G401 (cell line): ENCODE measurements around the gene AK2. TPM values are rescaled to one million over a fixed set of nuclear protein-coding genes. Genes with fewer than 3 reads are reported as not detected.
"Not testable (repeated sequence)": the region's sequence is repeated elsewhere in the genome, so short reads cannot be mapped to it uniquely, and the experiment has no call there.

Experiments
- DNase-seq: peaks from one replicate; pipeline ENCODE4 v3.0.0-alpha.2; 2015; ENCODE audit warnings: low spot score
- in situ Hi-C: cut with HindIII; loops from 2 replicates; pipeline ENCODE4 v1.10.0; 2016; ENCODE audit warnings: low sequenced_read_pairs, mixed read lengths
- total RNA-seq: library from RNA; depleted of rRNA; stranded (reverse); fragments of >200 nt; shearing (Covaris generic); gene quantifications from 2 replicates; pipeline ENCODE4 v1.2.3, GENCODE V29; 2014

Gene AK2
- total RNA-seq, 1 experiment from 2014 or later: 260 TPM

GRCh38 chr1:32984090-32984454 lies 52.6 kb downstream of the AK2 start:
- in situ Hi-C loops: no loop called here
- DNase-seq: no peak

GRCh38 chr1:32983020-32983419 lies 53.7 kb downstream of the AK2 start:
- in situ Hi-C loops: no loop called here

GRCh38 chr1:32981003-32981901 lies 55.4 kb downstream of the AK2 start:
- DNase-seq: no peak
- in situ Hi-C loops: no loop called here

More at GRCh38 chr1:32983020-32983419, 53.7 kb downstream of the AK2 start:
- DNase-seq: no peak

- in situ Hi-C loops: no loop called here
- DNase-seq: no peak
Measured at GRCh38 chr1:32980080-32980479, 56.6 kb downstream of the AK2 start.

GRCh38 chr1:32978854-32979253 lies 57.8 kb downstream of the AK2 start:
- no peak for DNase-seq
- in situ Hi-C loops: no loop called here

GRCh38 chr1:32977546-32978087 lies 59.1 kb downstream of the AK2 start:
- in situ Hi-C loops: no loop called here

GRCh38 chr1:32975055-32975454 lies 61.6 kb downstream of the AK2 start:
- in situ Hi-C loops, DNase-seq: not testable (repeated sequence)

More at GRCh38 chr1:32977546-32978087, 59.1 kb downstream of the AK2 start:
- no peak for DNase-seq

GRCh38 chr1:32973458-32973857 lies 63.2 kb downstream of the AK2 start:
- in situ Hi-C loops, DNase-seq: not testable (repeated sequence)

GRCh38 chr1:32972814-32973428 lies 63.8 kb downstream of the AK2 start:
- DNase-seq: peak; percentile 79
- in situ Hi-C loops: no loop called here

- in situ Hi-C loops: no loop called here
- no peak for DNase-seq
Measured at GRCh38 chr1:32971576-32971975, 65.1 kb downstream of the AK2 start.

GRCh38 chr1:32971156-32971555 lies 65.5 kb downstream of the AK2 start:
- DNase-seq: no peak
- in situ Hi-C loops: no loop called here

- in situ Hi-C loops: no loop called here
Measured at GRCh38 chr1:32969566-32969965, 67.1 kb downstream of the AK2 start.

GRCh38 chr1:32967888-32968568 lies 68.7 kb downstream of the AK2 start:
- in situ Hi-C loops: no loop called here
- no peak for DNase-seq

More at GRCh38 chr1:32969566-32969965, 67.1 kb downstream of the AK2 start:
- no peak for DNase-seq

GRCh38 chr1:32966900-32967299 lies 69.8 kb downstream of the AK2 start:
- no peak for DNase-seq
- in situ Hi-C loops: no loop called here

- DNase-seq: no peak
- in situ Hi-C loops: no loop called here
Measured at GRCh38 chr1:32965251-32965747, 71.4 kb downstream of the AK2 start.

GRCh38 chr1:32964461-32965250 lies 72.0 kb downstream of the AK2 start, which contains the start of gene RNF19B:
RNF19B (minus strand) TSS chr1:32964809; CDS start chr1:32964685, 124 bp downstream.
- in situ Hi-C loops: no loop called here

GRCh38 chr1:32963746-32964460 lies 72.8 kb downstream of the AK2 start:
- DNase-seq: peak; percentile 43

More at GRCh38 chr1:32964461-32965250, 72.0 kb downstream of the AK2 start, which contains the start of gene RNF19B:
- DNase-seq: peak; percentile 96

More at GRCh38 chr1:32963746-32964460, 72.8 kb downstream of the AK2 start:
- in situ Hi-C loops: no loop called here
